ENCODE data around the gene TRIM13. TPM values are rescaled to one million over a fixed set of nuclear protein-coding genes. Genes with fewer than 3 reads are reported as not detected.
"Not testable (repeated sequence)": the region's sequence is repeated elsewhere in the genome, so short reads cannot be mapped to it uniquely, and the experiment has no call there.

Gene TRIM13
- total RNA-seq, 1 experiment from 2014 or later, result 45.4 TPM

- Histone ChIP-seq H3K4ac (ENCODE audit: low read depth, low read length) (no peak overlapping the region), H3K23me2 (ENCODE audit: insufficient read length, low read depth, low read length, poor library complexity, severe bottlenecking) (no peaks in the 10 kb centered on the region), H3T11ph (ENCODE audit: low read length) (no peak overlapping the region), H3K79me2 (ENCODE audit: insufficient read depth, low read length) (no peaks in the 10 kb centered on the region), H2BK15ac (ENCODE audit: low read depth, low read length) (no peak overlapping the region), H4K20me1 (ENCODE audit: control insufficient read depth, insufficient read depth, insufficient read length) (no peaks in the 10 kb centered on the region), H3K14ac (ENCODE audit: insufficient read depth, low read length) (no peak overlapping the region), H3K27ac (ENCODE audit: insufficient read length, low read depth, low read length) (no peak overlapping the region), H3K56ac (ENCODE audit: insufficient read length, low read depth, low read length) (no peak overlapping the region), H3K9ac (ENCODE audit: extremely low read depth, insufficient read length, low read length) (no peak overlapping the region), H2BK5ac (ENCODE audit: insufficient read length, low read length) (no peak overlapping the region), H2BK12ac (ENCODE audit: insufficient read length, low read depth, low read length) (no peak overlapping the region), H3K27me3 (ENCODE audit: insufficient read depth, low read length) (no peaks in the 10 kb centered on the region), H2BK120ac (ENCODE audit: low read depth, low read length, poor library complexity, severe bottlenecking) (no peak overlapping the region), H3K18ac (ENCODE audit: insufficient read length, low read depth, low read length) (no peak overlapping the region), H2BK20ac (ENCODE audit: low read depth, low read length, poor library complexity, severe bottlenecking) (no peak overlapping the region), H4K5ac (ENCODE audit: insufficient read length, low read depth, low read length) (no peak overlapping the region), H3K79me1 (ENCODE audit: insufficient read depth, low read depth, low read length, poor library complexity, severe bottlenecking) (no peaks in the 10 kb centered on the region), H3K4me1 (ENCODE audit: insufficient read depth, low read length) (no peaks in the 10 kb centered on the region), H3K23ac (ENCODE audit: insufficient read length, low read depth, low read length) (no peak overlapping the region), H2AK5ac (ENCODE audit: insufficient read length, low read length) (no peak overlapping the region), H3K9me3 (ENCODE audit: control insufficient read depth, low read depth, low read length) (no peaks in the 10 kb centered on the region), H2AFZ (ENCODE audit: low read length) (no peak overlapping the region), H3K4me2 (ENCODE audit: insufficient read depth, insufficient read length, low read length) (no peak overlapping the region), H4K8ac (replicated peaks; ENCODE audit: insufficient read length, low read depth, low read length) (no peak overlapping the region), H4K91ac (ENCODE audit: insufficient read length, low read depth, low read length) (no peak overlapping the region)
- no peaks in the 10 kb centered on the region for H3K36me3 Mint-ChIP-seq (ENCODE audit: insufficient read depth in 1 of 3, low read depth in 3 of 3)
- peaks cover 7 to 8% of the 10 kb centered on the region in 2 experiments; a peak in 2 of 4 replicates for H3K4me1 Mint-ChIP-seq
- no peak overlapping the region; a peak in 1 of 7 replicates for H3K27ac Mint-ChIP-seq
- DNase-seq, result no peak
- no peak for TF ChIP-seq CTCF (conservative IDR thresholded peaks at IDR 0.05)
- no peak overlapping the region for H3K4me3 Mint-ChIP-seq
- peaks cover 2% of the 10 kb centered on the region; the same call in 1 of the 2 replicates for H3K27me3 Mint-ChIP-seq (ENCODE audit: low read depth)
- no CpG with 5 or more reads among the region's 7 CpGs for WGBS (ENCODE audit: extremely low coverage, insufficient read length, low lambda C conversion rate)
- no peaks in the 10 kb centered on the region for H3K9me3 Mint-ChIP-seq
Measured at GRCh38 chr13:49986471-49986870, 10.4 kb upstream of the TRIM13 start.

GRCh38 chr13:49990612-49991011 is 6.2 kb upstream of the TRIM13 start:
- not testable (repeated sequence) for H3K18ac ChIP-seq (ENCODE audit: insufficient read length, low read depth, low read length); H3K14ac ChIP-seq (ENCODE audit: insufficient read depth, low read length); H2BK20ac ChIP-seq (ENCODE audit: low read depth, low read length, poor library complexity, severe bottlenecking); H3K4ac ChIP-seq (ENCODE audit: low read depth, low read length); H3K79me1 ChIP-seq (ENCODE audit: insufficient read depth, low read depth, low read length, poor library complexity, severe bottlenecking); H3T11ph ChIP-seq (ENCODE audit: low read length); H2BK15ac ChIP-seq (ENCODE audit: low read depth, low read length); H3K9ac ChIP-seq (ENCODE audit: extremely low read depth, insufficient read length, low read length); H3K79me2 ChIP-seq (ENCODE audit: insufficient read depth, low read length); H3K27me3 ChIP-seq (ENCODE audit: insufficient read depth, low read length); H3K27me3 Mint-ChIP-seq (ENCODE audit: low read depth); H3K4me3 Mint-ChIP-seq; H2AFZ ChIP-seq (ENCODE audit: low read length); H3K4me2 ChIP-seq (ENCODE audit: insufficient read depth, insufficient read length, low read length); DNase-seq; H4K20me1 ChIP-seq (ENCODE audit: control insufficient read depth, insufficient read depth, insufficient read length); H3K27ac ChIP-seq (ENCODE audit: insufficient read length, low read depth, low read length); H4K8ac ChIP-seq (replicated peaks; ENCODE audit: insufficient read length, low read depth, low read length); H2BK12ac ChIP-seq (ENCODE audit: insufficient read length, low read depth, low read length); H3K23me2 ChIP-seq (ENCODE audit: insufficient read length, low read depth, low read length, poor library complexity, severe bottlenecking); H2AK5ac ChIP-seq (ENCODE audit: insufficient read length, low read length); H3K23ac ChIP-seq (ENCODE audit: insufficient read length, low read depth, low read length); H4K91ac ChIP-seq (ENCODE audit: insufficient read length, low read depth, low read length); H3K9me3 Mint-ChIP-seq; H3K9me3 ChIP-seq (ENCODE audit: control insufficient read depth, low read depth, low read length); H4K5ac ChIP-seq (ENCODE audit: insufficient read length, low read depth, low read length); H2BK120ac ChIP-seq (ENCODE audit: low read depth, low read length, poor library complexity, severe bottlenecking); H3K4me1 ChIP-seq (ENCODE audit: insufficient read depth, low read length); H2BK5ac ChIP-seq (ENCODE audit: insufficient read length, low read length); H3K36me3 Mint-ChIP-seq (ENCODE audit: insufficient read depth in 1 of 3, low read depth in 3 of 3); H3K56ac ChIP-seq (ENCODE audit: insufficient read length, low read depth, low read length); H3K27ac Mint-ChIP-seq
- peaks cover 12 to 13% of the 10 kb centered on the region in 2 experiments for H3K4me1 Mint-ChIP-seq
- no CpG with 5 or more reads among the region's 6 CpGs for WGBS (ENCODE audit: extremely low coverage, insufficient read length, low lambda C conversion rate)
